Osteoblast (primary cell): Measurements from ENCODE around the gene JAK1. TPM values are rescaled to one million over a fixed set of nuclear protein-coding genes. Genes with fewer than 3 reads are reported as not detected.

Source experiments
- DNase-seq: peaks from one replicate; pipeline ENCODE4 v3.0.0; 2011; ENCODE audit warnings: low spot score, mixed read lengths; ENCODE audit not compliant: insufficient read length; ENCODE audit errors: missing footprints
- H2AFZ ChIP-seq: 2 replicates; pipeline ENCODE4 v1.6.0; 2011; ENCODE audit warnings: mild to moderate bottlenecking, low read length
- H3K27ac ChIP-seq: 2 replicates; pipeline ENCODE4 v1.5.1; 2011; ENCODE audit warnings: mild to moderate bottlenecking, low read depth, low read length, moderate library complexity
- H3K27me3 ChIP-seq: 2 replicates; pipeline ENCODE4 v1.6.0; 2012; ENCODE audit warnings: mild to moderate bottlenecking, control low read depth, inconsistent platforms, low read length, moderate library complexity; ENCODE audit not compliant: insufficient read depth
- H3K36me3 ChIP-seq: 2 replicates; pipeline ENCODE4 v1.5.1; 2011; ENCODE audit warnings: mild to moderate bottlenecking, low read length, control low read depth, moderate library complexity; ENCODE audit not compliant: insufficient read depth
- H3K4me1 ChIP-seq: 2 replicates; pipeline ENCODE4 v1.5.1; 2011; ENCODE audit warnings: mild to moderate bottlenecking, low read length, control low read depth, moderate library complexity; ENCODE audit not compliant: insufficient read depth
- H3K4me2 ChIP-seq: 2 replicates; pipeline ENCODE4 v1.6.0; 2011; ENCODE audit warnings: mild to moderate bottlenecking, low read length; ENCODE audit not compliant: insufficient read depth
- H3K4me3 ChIP-seq: fragments of 200-600 bp; sonication (generic); 3 replicates; pipeline ENCODE4 v1.5.1; 2012; ENCODE audit warnings: mild to moderate bottlenecking, low read length, inconsistent platforms; ENCODE audit not compliant: insufficient read depth
- H3K79me2 ChIP-seq: 2 replicates; pipeline ENCODE4 v1.6.0; 2012; ENCODE audit warnings: mild to moderate bottlenecking, low read length, control low read depth, inconsistent platforms; ENCODE audit not compliant: insufficient read depth
- H3K9me3 ChIP-seq: 2 replicates; pipeline ENCODE4 v1.5.1; 2011; ENCODE audit warnings: low read depth, low read length, control low read depth
- H4K20me1 ChIP-seq: 2 replicates; pipeline ENCODE4 v1.6.0; 2012; ENCODE audit warnings: mild to moderate bottlenecking, low read length, control low read depth; ENCODE audit not compliant: insufficient read depth
- CTCF ChIP-seq: IDR thresholded peaks from 2 replicates; pipeline ENCODE4 v1.5.1; 2011; ENCODE audit warnings: mild to moderate bottlenecking, low read depth, low read length, moderate library complexity; ENCODE audit errors: extremely low read depth
- total RNA-seq: library from RNA; depleted of rRNA; stranded (reverse); fragments of >200 nt; gene quantifications from 2 replicates; pipeline ENCODE4 v1.2.3, GENCODE V29; 2012

JAK1 gene
- total RNA-seq, 1 donor: 197 TPM

GRCh38 chr1:64849942-64850341 lies 116.4 kb downstream of the JAK1 start:
- H3K36me3 ChIP-seq: peaks cover 57% of the 10 kb centered on the region
- no peak overlapping the region for H2AFZ ChIP-seq
- H3K9me3 ChIP-seq: no peaks in the 10 kb centered on the region
- H3K4me1 ChIP-seq: no peaks in the 10 kb centered on the region
- H3K27me3 ChIP-seq: no peaks in the 10 kb centered on the region
- no peak overlapping the region for H3K4me3 ChIP-seq
- H4K20me1 ChIP-seq: no peaks in the 10 kb centered on the region
- H3K79me2 ChIP-seq: no peaks in the 10 kb centered on the region
- no peak overlapping the region for H3K27ac ChIP-seq
- no peak overlapping the region for H3K4me2 ChIP-seq
- no peak for DNase-seq
- no peak for TF ChIP-seq CTCF

GRCh38 chr1:64848803-64849202 lies 117.5 kb downstream of the JAK1 start:
- no peak overlapping the region for H3K4me3 ChIP-seq
- H3K4me1 ChIP-seq: no peaks in the 10 kb centered on the region
- peaks cover 49% of the 10 kb centered on the region for H3K36me3 ChIP-seq
- no peak overlapping the region for H3K27ac ChIP-seq
- H4K20me1 ChIP-seq: no peaks in the 10 kb centered on the region
- no peaks in the 10 kb centered on the region for H3K9me3 ChIP-seq
- TF ChIP-seq CTCF: no peak
- no peak for DNase-seq
- H3K27me3 ChIP-seq: no peaks in the 10 kb centered on the region
- no peaks in the 10 kb centered on the region for H3K79me2 ChIP-seq
- no peak overlapping the region for H3K4me2 ChIP-seq
- no peak overlapping the region for H2AFZ ChIP-seq

GRCh38 chr1:64848136-64848535 lies 118.2 kb downstream of the JAK1 start:
- no peak overlapping the region for H3K27ac ChIP-seq
- no peaks in the 10 kb centered on the region for H4K20me1 ChIP-seq
- H2AFZ ChIP-seq: no peak overlapping the region
- no peak overlapping the region for H3K4me3 ChIP-seq
- H3K27me3 ChIP-seq: no peaks in the 10 kb centered on the region
- no peak for TF ChIP-seq CTCF
- no peaks in the 10 kb centered on the region for H3K4me1 ChIP-seq
- no peaks in the 10 kb centered on the region for H3K9me3 ChIP-seq
- H3K36me3 ChIP-seq: peaks cover 48% of the 10 kb centered on the region
- no peaks in the 10 kb centered on the region for H3K79me2 ChIP-seq
- no peak overlapping the region for H3K4me2 ChIP-seq
- DNase-seq: no peak

GRCh38 chr1:64847666-64848065 lies 118.7 kb downstream of the JAK1 start:
- no peaks in the 10 kb centered on the region for H3K9me3 ChIP-seq
- no peak overlapping the region for H3K4me2 ChIP-seq
- H3K79me2 ChIP-seq: no peaks in the 10 kb centered on the region
- no peak overlapping the region for H3K27ac ChIP-seq
- H3K4me3 ChIP-seq: no peak overlapping the region
- peaks cover 49% of the 10 kb centered on the region for H3K36me3 ChIP-seq
- no peaks in the 10 kb centered on the region for H3K4me1 ChIP-seq
- no peak for DNase-seq
- TF ChIP-seq CTCF: no peak
- no peaks in the 10 kb centered on the region for H3K27me3 ChIP-seq
- H2AFZ ChIP-seq: no peak overlapping the region
- no peaks in the 10 kb centered on the region for H4K20me1 ChIP-seq
